HepG2 (cell line): Measurements from ENCODE around the gene CACNA1F. TPM values are rescaled to one million over a fixed set of nuclear protein-coding genes. Genes with fewer than 3 reads are reported as not detected.

Source experiments
- ATAC-seq: fragments of 200-7000 bp; cut with Tn5 transposase; 3 replicates; pipeline ENCODE4 v1.9.1; 2020; ENCODE audit warnings: mild to moderate bottlenecking, moderate library complexity
- BruUV-seq: library from RNA; stranded (reverse); fragments of 400-500 nt; replicated peaks from 2 replicates; lab custom pipeline; 2021; lab: Mats Ljungman, UMichigan
- CTCF ChIA-PET: fragments of 300-600 bp; formaldehyde crosslinking; extraction: SDS; loops from one replicate; lab custom pipeline; 2021; ENCODE audit warnings: low total read pairs, inconsistent platforms, low intra/inter-chr PET ratio; lab: Yijun Ruan, JAX
- POLR2A ChIA-PET: fragments of 350-600 bp; sonication (Branson Sonifier 250); formaldehyde crosslinking; loops from one replicate; lab custom pipeline; 2020; ENCODE audit warnings: antibody characterized with exemption, inconsistent platforms; lab: Yijun Ruan, JAX
- DNase-seq: peaks from one replicate; pipeline ENCODE4 v3.0.0-alpha.2; 2015; ENCODE audit warnings: low spot score
- FAIRE-seq: peaks from 3 replicates; lab custom pipeline; 2011; peaks lifted over from hg19 to GRCh38; lab: Jason Lieb, UNC
- H2AFZ ChIP-seq: one replicate; pipeline ENCODE4 v1.6.1; 2011; ENCODE audit warnings: low read length, inconsistent platforms
- H3K27ac ChIP-seq: fragments of 300-600 bp; 3 replicates; pipeline ENCODE4 v1.8.0; 2011; ENCODE audit warnings: mixed run types, mild to moderate bottlenecking, mixed read lengths, low read length, inconsistent platforms; ENCODE audit not compliant: insufficient read depth; ENCODE audit errors: extremely low read length
- H3K27me3 ChIP-seq, 2 experiments: fragments of 200-600 bp in 1 of 2; 2 replicates in 1 of 2; 3 replicates in 1 of 2; pipeline versions ENCODE4 v1.6.0 to v1.8.0; 2011; ENCODE audit warnings: low read length in 2 of 2, mild to moderate bottlenecking in 2 of 2, moderate library complexity in 2 of 2, inconsistent platforms in 1 of 2; ENCODE audit not compliant: insufficient read depth in 2 of 2, control insufficient read depth in 1 of 2
- H3K36me3 ChIP-seq, 2 experiments: fragments of 200-600 bp in 1 of 2; replicated peaks in 1 of 2; 2 replicates in 1 of 2; 3 replicates in 1 of 2; pipeline versions ENCODE4 v1.5.1 to v1.8.0; 2011; ENCODE audit warnings: low read length in 2 of 2, inconsistent platforms in 1 of 2; ENCODE audit not compliant: insufficient read depth in 2 of 2, control insufficient read depth in 1 of 2
- H3K4me1 ChIP-seq: 2 replicates; pipeline ENCODE4 v1.5.1; 2012; ENCODE audit warnings: low read length, inconsistent platforms; ENCODE audit not compliant: insufficient read depth
- H3K4me2 ChIP-seq: 2 replicates; pipeline ENCODE4 v1.6.0; 2011; ENCODE audit warnings: low read depth, low read length, inconsistent platforms
- H3K4me3 ChIP-seq, 3 experiments: fragments of 200-600 bp in 1 of 3; sonication (generic), shearing (Covaris generic) in 1 of 3; replicated peaks in 1 of 3; 2 replicates each; pipeline ENCODE4 v1.5.1; 2011 to 2016; ENCODE audit warnings: low read length in 3 of 3, inconsistent platforms in 2 of 3, low read depth in 2 of 3, mild to moderate bottlenecking in 2 of 3, control low read depth in 1 of 3, mixed read lengths in 1 of 3; ENCODE audit not compliant: insufficient read depth in 1 of 3
- H3K79me2 ChIP-seq: one replicate; pipeline ENCODE4 v1.6.1; 2011; ENCODE audit warnings: low read length, inconsistent platforms; ENCODE audit not compliant: insufficient read depth
- H3K9ac ChIP-seq: 2 replicates; pipeline ENCODE4 v1.6.0; 2011; ENCODE audit warnings: mild to moderate bottlenecking, low read depth, low read length, inconsistent platforms; ENCODE audit not compliant: insufficient read depth
- H3K9me3 ChIP-seq: 2 replicates; pipeline ENCODE4 v1.5.1; 2012; ENCODE audit warnings: mild to moderate bottlenecking, low read length
- H4K20me1 ChIP-seq: 2 replicates; pipeline ENCODE4 v1.6.0; 2011; ENCODE audit warnings: inconsistent platforms, mild to moderate bottlenecking, low read length, moderate library complexity; ENCODE audit not compliant: insufficient read depth
- ARNT2 ChIP-seq: sonication (generic); formaldehyde crosslinking; IDR thresholded peaks from 2 replicates; pipeline ENCODE4 v1.8.0; 2022; ENCODE audit warnings: mild to moderate bottlenecking, low read depth, missing genetic modification reagents, moderate library complexity
- DNMT1 ChIP-seq: sonication (generic); formaldehyde crosslinking; IDR thresholded peaks from 2 replicates; pipeline ENCODE4 v1.5.1; 2020; ENCODE audit warnings: mild to moderate bottlenecking, missing genetic modification reagents
- EP300 ChIP-seq, 3 experiments: sonication (generic) in 1 of 3; formaldehyde crosslinking in 1 of 3; IDR thresholded peaks; 2 replicates each; pipeline versions ENCODE4 v1.5.1 to v1.6.1; 2011 to 2020; ENCODE audit warnings: low read depth in 2 of 3, low read length in 2 of 3, borderline replicate concordance in 1 of 3, improper control_type of control experiment in 1 of 3, mild to moderate bottlenecking in 1 of 3, missing genetic modification reagents in 1 of 3, moderate library complexity in 1 of 3
- FOXJ3 ChIP-seq: sonication (generic); formaldehyde crosslinking; IDR thresholded peaks from 2 replicates; pipeline ENCODE4 v1.4.0; 2020; ENCODE audit warnings: missing genetic modification reagents, mild to moderate bottlenecking, borderline replicate concordance
- GRHL1 ChIP-seq: sonication (generic); formaldehyde crosslinking; conservative IDR thresholded peaks from 2 replicates; pipeline ENCODE4 v1.8.0; 2022; ENCODE audit warnings: missing genetic modification reagents
- MAFF ChIP-seq: IDR thresholded peaks from 2 replicates; pipeline ENCODE4 v1.6.1; 2011; ENCODE audit warnings: low read depth, low read length, improper control_type of control experiment
- MXI1 ChIP-seq: IDR thresholded peaks from 3 replicates; pipeline ENCODE4 v1.6.1; 2012; ENCODE audit warnings: low read depth, low read length, inconsistent platforms, borderline replicate concordance
- NAIF1 ChIP-seq: sonication (generic); formaldehyde crosslinking; IDR thresholded peaks from 2 replicates; pipeline ENCODE4 v1.5.0; 2020; ENCODE audit warnings: mild to moderate bottlenecking, missing genetic modification reagents, borderline replicate concordance
- NCOA1 ChIP-seq: sonication (generic); formaldehyde crosslinking; IDR thresholded peaks from 2 replicates; pipeline ENCODE4 v1.9.0; 2021; ENCODE audit warnings: missing genetic modification reagents
- NRL ChIP-seq: sonication (generic); formaldehyde crosslinking; IDR thresholded peaks from 2 replicates; pipeline ENCODE4 v1.5.0; 2020; ENCODE audit warnings: missing genetic modification reagents, mild to moderate bottlenecking, moderate library complexity, borderline replicate concordance
- SUZ12 ChIP-seq: fragments of 150-350 bp; IDR thresholded peaks from 2 replicates; pipeline ENCODE4 v1.6.1; 2014; ENCODE audit warnings: low read depth, low read length
- ZFY ChIP-seq: sonication (generic); formaldehyde crosslinking; IDR thresholded peaks from 2 replicates; pipeline ENCODE4 v1.4.0; 2020; ENCODE audit warnings: missing genetic modification reagents
- ZNF143 ChIP-seq: sonication (generic); formaldehyde crosslinking; IDR thresholded peaks from 2 replicates; pipeline ENCODE4 v1.4.0; 2020; ENCODE audit warnings: missing genetic modification reagents
- ZNF317 ChIP-seq: sonication (generic); formaldehyde crosslinking; IDR thresholded peaks from 2 replicates; pipeline ENCODE4 v1.5.0; 2020; ENCODE audit warnings: mild to moderate bottlenecking, missing genetic modification reagents
- ZNF446 ChIP-seq: sonication (generic); formaldehyde crosslinking; IDR thresholded peaks from 2 replicates; pipeline ENCODE4 v1.5.0; 2020; ENCODE audit warnings: mild to moderate bottlenecking, missing genetic modification reagents
- ZNF576 ChIP-seq: sonication (generic); formaldehyde crosslinking; IDR thresholded peaks from 2 replicates; pipeline ENCODE4 v1.4.0; 2020; ENCODE audit warnings: mild to moderate bottlenecking, missing genetic modification reagents
- ZNF597 ChIP-seq: sonication (generic); formaldehyde crosslinking; IDR thresholded peaks from 2 replicates; pipeline ENCODE4 v1.5.0; 2020; ENCODE audit warnings: missing genetic modification reagents
- WGBS: methylation state at CpG from one replicate; pipeline ENCODE4 v1.1.6; 2017; ENCODE audit warnings: low lambda C conversion rate; 5-methylcytosine and 5-hydroxymethylcytosine counted together
- in situ Hi-C: cut with HindIII; loops from 2 replicates; pipeline ENCODE4 v1.10.0; 2017; ENCODE audit warnings: low pct_unique_long_range_greater_than_20kb; ENCODE audit not compliant: extremely low pct_ligation_motif_present
- intact Hi-C: fragments of 100-400 bp; cut with micrococcal nuclease; formaldehyde crosslinking; loops from one replicate; pipeline ENCODE4 v1.10.0; 2022; ENCODE audit not compliant: unreplicated experiment
- polyA plus RNA-seq, 8 experiments: library from polyadenylated mRNA; depleted of rRNA in 3 of 8; stranded (reverse) in 7 of 8; unstranded in 1 of 8; fragments of >200 nt; fragmentation: Illumina TruSeq in 4 of 8; extraction: Trizol in 4 of 8; gene quantifications; 2 replicates each; pipeline versions ENCODE4 v1.2.1 to v1.2.3, GENCODE V29; 2011 to 2016; ENCODE audit warnings: low read depth in 4 of 8, missing spikeins in 1 of 8, mixed read lengths in 1 of 8; ENCODE audit not compliant: insufficient read depth in 1 of 8
- total RNA-seq, 5 experiments: library from RNA; depleted of rRNA; stranded (reverse); fragments of >200 nt; fragmentation: Illumina TruSeq; extraction: Trizol; gene quantifications; 2 replicates each; pipeline ENCODE4 v1.2.3, GENCODE V29; 2016; ENCODE audit warnings: low read depth in 1 of 5

CACNA1F gene
- total and polyA plus RNA-seq, 2 of the 13 experiments (the other 11 are each of a cell fraction or from before 2014, with no cell fraction given), result 0.03 TPM; not detected in 1

- H3K9me3 ChIP-seq, result no peaks in the 10 kb centered on the region
- peak overlapping the region; percentile 65 for H3K27ac ChIP-seq
- POLR2A ChIA-PET, result interaction anchor here (0.8 to 2.2 kb wide), 10 partner anchors 10 to 610 kb away, joined by 3 to 21 read pairs (median 5); partner anchors contain the start of gene CCDC22
- peaks cover 43% of the 10 kb centered on the region for H3K4me1 ChIP-seq
- intact Hi-C loops, result loop anchor here (5.0 kb wide), 1 partner anchor 76 kb away; no protein-coding TSS in a partner anchor
- BruUV-seq, result TSS peak; percentile 97
- H3K27me3 ChIP-seq, result no peaks in the 10 kb centered on the region; a peak in 1 of 5 replicates
- peak overlapping the region; percentile 89 for H3K4me2 ChIP-seq
- peak overlapping the region; percentile 73 for H3K9ac ChIP-seq
- H3K4me3 ChIP-seq, result peak overlapping the region; percentile 42 to 75 (median 55); a peak in 5 of 6 replicates
- H3K36me3 ChIP-seq, result no peaks in the 10 kb centered on the region
- ATAC-seq, result no peak
- 8% methylated on average over 4 of the region's 4 CpGs for WGBS
- DNase-seq, result no peak
- no peak for FAIRE-seq
- H2AFZ ChIP-seq, result peak overlapping the region; percentile 42
- in situ Hi-C loops, result no loop called here
- H3K79me2 ChIP-seq, result peaks cover 12% of the 10 kb centered on the region
- H4K20me1 ChIP-seq, result no peaks in the 10 kb centered on the region
- CTCF ChIA-PET, result no interaction called here
- TF ChIP-seq EP300 (IDR thresholded peaks at IDR 0.05; ENCODE audit: low read depth in 2 of 2, low read length in 2 of 2) (no peak), EP300 (CRISPR knock-in tag; IDR thresholded peaks at IDR 0.05; ENCODE audit: borderline replicate concordance) (no peak), MAFF (no peak), DNMT1 (CRISPR knock-in tag) (no peak), GRHL1 (CRISPR knock-in tag) (no peak), ZFY (CRISPR knock-in tag) (no peak), ZNF597 (CRISPR knock-in tag) (no peak), ZNF143 (CRISPR knock-in tag) (no peak), SUZ12 (no peak), MXI1 (no peak), ZNF576 (no peak), FOXJ3 (CRISPR knock-in tag) (no peak), ZNF446 (CRISPR knock-in tag) (no peak), NRL (no peak), NCOA1 (CRISPR knock-in tag) (no peak), NAIF1 (CRISPR knock-in tag) (no peak), ZNF317 (no peak), ARNT2 (CRISPR knock-in tag) (no peak)
These were observed 35.5 kb upstream of the CACNA1F start for GRCh38 chrX:49268702-49269009.
